ENCODE measurements around the gene SPDYE9. TPM values are rescaled to one million over a fixed set of nuclear protein-coding genes. Genes with fewer than 3 reads are reported as not detected.
"Not testable (repeated sequence)": the region's sequence is repeated elsewhere in the genome, so short reads cannot be mapped to it uniquely, and the experiment has no call there.

Gene SPDYE9, protein sequence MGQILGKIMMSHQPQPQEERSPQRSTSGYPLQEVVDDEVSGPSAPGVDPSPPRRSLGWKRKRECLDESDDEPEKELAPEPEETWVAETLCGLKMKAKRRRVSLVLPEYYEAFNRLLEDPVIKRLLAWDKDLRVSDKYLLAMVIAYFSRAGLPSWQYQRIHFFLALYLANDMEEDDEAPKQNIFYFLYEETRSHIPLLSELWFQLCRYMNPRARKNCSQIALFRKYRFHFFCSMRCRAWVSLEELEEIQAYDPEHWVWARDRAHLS
- total RNA-seq, result not detected

DNA sequence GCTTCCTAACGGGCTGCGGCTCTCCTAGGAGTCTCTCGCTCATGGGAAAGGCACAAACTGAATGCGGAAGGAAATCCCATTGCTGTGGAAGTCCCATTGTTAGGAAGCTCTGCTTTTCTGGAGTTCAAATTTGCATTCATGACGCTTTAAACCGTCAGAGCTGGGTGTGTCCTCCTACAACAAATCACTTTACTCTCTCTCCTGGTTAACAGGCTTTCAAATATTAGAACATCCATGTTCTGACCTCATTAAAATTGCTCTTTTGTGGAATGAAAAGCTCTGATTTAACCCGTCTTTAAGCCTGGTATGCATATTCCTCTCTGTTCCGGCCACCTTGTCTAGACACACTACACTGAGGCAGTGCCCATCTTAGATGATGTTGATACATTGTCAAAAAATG is at the start of gene SPDYE9:
Gene SPDYE9 (minus strand): TSS at position 101 of the 400 bp plus-strand sequence. CDS start 1,800 bp downstream, outside the sequence.
- intact Hi-C loops (cut with DNase I; ENCODE audit: low total_unique reads); DNase-seq (ENCODE audit: low spot score in 2 of 2); H3K4me3 ChIP-seq (ENCODE audit: low read depth, poor library complexity, severe bottlenecking): not testable (repeated sequence)
- WGBS, 2 donors, result no CpG with 5 or more reads among the region's 8 CpGs

DNA sequence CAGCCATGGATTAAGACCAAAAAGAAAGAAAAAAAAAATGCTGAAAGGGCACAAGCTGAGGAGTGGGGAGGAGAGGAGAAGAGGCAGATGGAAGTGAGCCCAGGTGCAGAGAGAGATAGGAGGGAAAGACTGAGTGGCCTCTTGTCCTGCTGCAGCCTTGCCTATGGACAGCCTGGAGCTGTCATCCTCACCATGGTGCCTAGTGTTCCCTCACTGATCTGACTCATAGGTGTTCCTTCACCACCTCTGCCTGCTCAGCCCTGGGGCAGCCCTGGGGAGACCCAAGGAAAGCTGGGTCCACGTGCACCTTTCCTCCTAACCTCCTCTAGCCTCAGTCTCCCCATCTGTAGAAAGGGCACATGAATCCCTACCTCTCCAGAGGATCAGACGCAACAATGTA is 49.0 kb upstream of the SPDYE9 start:
- DNase-seq (ENCODE audit: low spot score in 2 of 2); H3K4me3 ChIP-seq (ENCODE audit: low read depth, poor library complexity, severe bottlenecking); intact Hi-C loops (cut with DNase I; ENCODE audit: low total_unique reads): not testable (repeated sequence)
- WGBS, 2 donors, result no CpG with 5 or more reads among the region's 2 CpGs

DNA sequence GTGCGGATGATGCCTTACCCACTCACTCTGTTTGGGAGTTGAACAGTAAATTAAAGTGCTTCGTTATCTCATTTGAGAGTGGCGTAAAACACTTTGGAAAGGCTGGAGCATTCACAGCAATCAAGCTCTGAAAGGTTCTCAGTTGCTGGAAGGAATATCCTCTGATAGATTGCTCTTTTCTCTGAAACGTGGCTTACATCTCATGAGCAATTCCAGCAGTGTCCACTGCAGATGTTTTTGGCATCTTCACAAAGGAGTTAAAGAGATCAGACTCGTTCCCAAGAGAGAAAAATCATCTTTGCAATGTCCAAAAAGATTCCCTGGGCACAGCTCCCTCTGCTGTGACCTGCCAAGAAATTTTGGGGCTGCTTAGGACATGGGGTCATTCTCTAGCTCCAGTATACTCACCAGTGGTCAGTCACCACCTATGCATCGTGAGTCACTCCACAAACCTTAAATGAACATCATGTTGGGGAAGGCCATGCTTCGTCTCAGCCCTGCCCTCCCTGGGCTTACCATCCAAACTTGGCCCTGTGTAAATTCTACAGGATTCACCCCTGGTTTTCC is 46.9 kb upstream of the SPDYE9 start:
- H3K4me3 ChIP-seq (ENCODE audit: low read depth, poor library complexity, severe bottlenecking); DNase-seq (ENCODE audit: low spot score in 2 of 2); intact Hi-C loops (cut with DNase I; ENCODE audit: low total_unique reads): not testable (repeated sequence)
- 100% methylated on average over 1 of the region's 7 CpGs; no CpG with 5 or more reads in 1 of the 2 donors for WGBS, 2 donors

DNA sequence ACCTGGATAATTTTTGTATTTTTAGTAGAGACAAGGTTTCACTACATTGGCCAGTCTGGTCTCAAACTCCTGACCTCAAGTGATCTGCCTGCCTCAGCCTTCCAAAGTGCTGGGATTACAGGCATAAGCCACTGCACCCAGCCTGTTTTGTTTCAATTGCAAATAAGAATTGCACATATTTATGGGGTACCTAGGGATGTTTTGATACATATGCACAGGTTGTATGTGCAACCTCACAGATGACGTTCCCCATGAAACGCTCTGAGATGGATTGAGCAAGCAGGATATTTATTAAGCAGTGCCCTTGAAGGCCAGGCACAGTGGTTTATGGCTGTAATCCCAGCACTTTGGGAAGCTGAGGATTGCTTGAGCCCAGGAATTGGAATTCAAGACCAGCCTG is 44.8 kb upstream of the SPDYE9 start:
- WGBS, 2 donors, result no CpG with 5 or more reads among the region's 2 CpGs
- not testable (repeated sequence) for DNase-seq (ENCODE audit: low spot score in 2 of 2)

DNA sequence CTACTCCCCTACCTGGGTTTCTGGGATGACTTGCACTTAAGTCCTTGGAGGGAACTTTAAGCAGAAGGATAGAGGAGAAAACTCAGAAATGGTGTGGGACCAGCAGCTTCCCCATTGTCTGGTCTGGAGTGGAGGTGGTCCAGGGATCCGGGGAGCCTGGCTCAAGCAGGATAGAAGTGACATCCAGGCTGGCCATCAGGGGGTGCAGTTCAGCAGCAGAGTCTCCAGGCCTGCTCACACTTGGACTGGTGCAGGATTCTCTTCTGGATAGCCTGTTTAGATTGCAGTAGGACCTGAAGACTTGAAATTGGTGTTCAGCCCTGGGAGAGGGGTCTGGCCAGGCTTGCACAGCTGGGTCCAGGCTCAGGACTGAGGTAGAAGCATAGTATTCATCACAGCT is 38.3 kb upstream of the SPDYE9 start:
- H3K4me3 ChIP-seq (ENCODE audit: low read depth, poor library complexity, severe bottlenecking); DNase-seq (ENCODE audit: low spot score in 2 of 2); intact Hi-C loops (cut with DNase I; ENCODE audit: low total_unique reads): not testable (repeated sequence)
- WGBS, 2 donors, result no CpG with 5 or more reads among the region's 1 CpG

More for the DNA sequence above, 44.8 kb upstream of the SPDYE9 start:
- intact Hi-C loops (cut with DNase I; ENCODE audit: low total_unique reads); H3K4me3 ChIP-seq (ENCODE audit: low read depth, poor library complexity, severe bottlenecking): not testable (repeated sequence)

DNA sequence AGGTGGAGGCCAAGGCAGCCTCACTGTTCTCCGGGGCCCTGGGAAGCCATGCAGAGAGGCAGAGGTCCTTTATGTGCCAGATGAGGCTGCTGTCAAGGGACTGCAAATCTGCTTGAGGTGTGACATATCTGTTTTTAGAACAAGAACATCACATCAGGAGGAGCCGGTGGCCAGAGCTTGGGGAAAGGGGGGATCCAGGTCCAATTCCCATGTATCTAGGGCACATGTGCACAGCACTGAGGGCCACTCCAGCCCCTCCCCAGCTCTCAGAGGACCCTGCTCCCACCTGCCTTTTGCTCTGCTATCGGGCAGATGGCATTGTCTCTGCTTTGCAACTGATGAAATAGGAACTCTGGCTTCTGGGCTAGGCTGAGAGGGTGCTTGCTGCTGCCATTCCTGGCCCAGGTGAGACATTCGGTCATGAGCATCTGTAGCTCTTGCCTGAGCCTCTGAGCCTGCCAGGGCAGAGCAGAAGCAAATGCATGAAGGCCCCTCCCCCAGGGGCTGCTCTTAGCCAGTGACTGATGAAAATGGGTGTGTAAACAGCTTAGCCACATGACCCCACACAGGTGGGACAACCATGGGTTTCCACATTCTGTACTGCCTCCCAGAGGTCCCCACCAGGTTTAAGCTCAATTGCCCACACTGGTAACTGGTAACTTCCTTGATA is 37.1 kb upstream of the SPDYE9 start:
- peak in 1 of 2 donors; percentile 43 for DNase-seq (ENCODE audit: low spot score in 2 of 2)
- H3K4me3 ChIP-seq (ENCODE audit: low read depth, poor library complexity, severe bottlenecking); intact Hi-C loops (cut with DNase I; ENCODE audit: low total_unique reads): not testable (repeated sequence)
- WGBS, 2 donors, result 92 to 100% methylated on average over 1 to 2 of the region's 4 CpGs

DNA sequence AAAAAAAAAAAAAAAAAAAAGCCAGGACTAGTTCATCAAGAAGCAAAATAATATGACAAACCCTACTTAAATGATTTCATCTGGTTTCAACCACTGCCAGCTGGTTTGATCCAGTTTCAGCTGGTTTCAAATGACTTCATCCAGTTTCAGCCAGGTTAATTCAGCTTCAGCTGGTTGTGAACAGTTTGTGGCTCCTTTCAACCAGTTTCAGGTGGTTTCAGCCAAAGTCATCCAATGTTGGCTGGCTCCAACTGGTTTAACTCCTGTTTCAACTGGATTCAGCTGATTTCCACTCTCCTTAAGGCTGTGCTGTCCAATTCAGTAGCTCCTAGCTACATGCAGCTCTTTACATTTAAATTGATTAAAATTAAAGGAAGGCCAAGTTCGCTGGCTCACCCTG is 32.3 kb upstream of the SPDYE9 start:
- intact Hi-C loops (cut with DNase I; ENCODE audit: low total_unique reads); H3K4me3 ChIP-seq (ENCODE audit: low read depth, poor library complexity, severe bottlenecking); DNase-seq (ENCODE audit: low spot score in 2 of 2): not testable (repeated sequence)
- no CpG with 5 or more reads among the region's 1 CpG for WGBS, 2 donors

DNA sequence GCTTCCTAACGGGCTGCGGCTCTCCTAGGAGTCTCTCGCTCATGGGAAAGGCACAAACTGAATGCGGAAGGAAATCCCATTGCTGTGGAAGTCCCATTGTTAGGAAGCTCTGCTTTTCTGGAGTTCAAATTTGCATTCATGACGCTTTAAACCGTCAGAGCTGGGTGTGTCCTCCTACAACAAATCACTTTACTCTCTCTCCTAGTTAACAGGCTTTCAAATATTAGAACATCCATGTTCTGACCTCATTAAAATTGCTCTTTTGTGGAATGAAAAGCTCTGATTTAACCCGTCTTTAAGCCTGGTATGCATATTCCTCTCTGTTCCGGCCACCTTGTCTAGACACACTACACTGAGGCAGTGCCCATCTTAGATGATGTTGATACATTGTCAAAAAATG is 28.0 kb downstream of the SPDYE9 start, which contains the start of gene SPDYE11:
Gene SPDYE11 (minus strand): TSS at position 101 of the 400 bp plus-strand sequence. CDS start 1,800 bp downstream, outside the sequence.
- no CpG with 5 or more reads among the region's 8 CpGs for WGBS, 2 donors
- DNase-seq (ENCODE audit: low spot score in 2 of 2); intact Hi-C loops (cut with DNase I; ENCODE audit: low total_unique reads); H3K4me3 ChIP-seq (ENCODE audit: low read depth, poor library complexity, severe bottlenecking): not testable (repeated sequence)

DNA sequence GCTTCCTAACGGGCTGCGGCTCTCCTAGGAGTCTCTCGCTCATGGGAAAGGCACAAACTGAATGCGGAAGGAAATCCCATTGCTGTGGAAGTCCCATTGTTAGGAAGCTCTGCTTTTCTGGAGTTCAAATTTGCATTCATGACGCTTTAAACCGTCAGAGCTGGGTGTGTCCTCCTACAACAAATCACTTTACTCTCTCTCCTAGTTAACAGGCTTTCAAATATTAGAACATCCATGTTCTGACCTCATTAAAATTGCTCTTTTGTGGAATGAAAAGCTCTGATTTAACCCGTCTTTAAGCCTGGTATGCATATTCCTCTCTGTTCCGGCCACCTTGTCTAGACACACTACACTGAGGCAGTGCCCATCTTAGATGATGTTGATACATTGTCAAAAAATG is 56.2 kb downstream of the SPDYE9 start, which contains the start of gene SPDYE8:
Gene SPDYE8 (minus strand): TSS at position 101 of the 400 bp plus-strand sequence. CDS start 1,800 bp downstream, outside the sequence.
- H3K4me3 ChIP-seq (ENCODE audit: low read depth, poor library complexity, severe bottlenecking); intact Hi-C loops (cut with DNase I; ENCODE audit: low total_unique reads); DNase-seq (ENCODE audit: low spot score in 2 of 2): not testable (repeated sequence)
- WGBS, 2 donors, result no CpG with 5 or more reads among the region's 8 CpGs

Other genes with a start within 250 kb of the SPDYE9 start
- gene POM121, start 160.9 kb downstream of the SPDYE9 start, total RNA-seq, result 10 to 100 TPM; 16.4 to 29.6 (median 18.6) TPM
- under 1 TPM in 3 of 4 donors, not detected in 1; 0.19 to 0.27 (median 0.25) TPM for gene TRIM74, start 116.6 kb downstream of the SPDYE9 start, total RNA-seq
- gene SPDYE8, start 56.3 kb downstream of the SPDYE9 start, total RNA-seq, result not detected
- not detected for gene SPDYE11, start 28.1 kb downstream of the SPDYE9 start, total RNA-seq
- gene NSUN5, start 222.8 kb upstream of the SPDYE9 start, total RNA-seq, result 10 to 100 TPM; 31.4 to 39.7 (median 35.0) TPM
- under 1 TPM in 1 of 4 donors, not detected in 3; 0.39 TPM for gene TRIM50, start 242.0 kb upstream of the SPDYE9 start, total RNA-seq
- under 1 TPM in 1 of 4 donors, not detected in 3; 0.15 TPM for gene FKBP6, start 242.1 kb upstream of the SPDYE9 start, total RNA-seq